HG03175 (cell line): ENCODE measurements around the gene TOP2B.

Experiments
- ATAC-seq: cut with Tn5 transposase; IDR thresholded peaks from one replicate; pipeline ENCODE4 v1.9.1; 2021; ENCODE audit warnings: mild to moderate bottlenecking, moderate library complexity; ENCODE audit not compliant: unreplicated experiment

The TOP2B gene

DNA sequence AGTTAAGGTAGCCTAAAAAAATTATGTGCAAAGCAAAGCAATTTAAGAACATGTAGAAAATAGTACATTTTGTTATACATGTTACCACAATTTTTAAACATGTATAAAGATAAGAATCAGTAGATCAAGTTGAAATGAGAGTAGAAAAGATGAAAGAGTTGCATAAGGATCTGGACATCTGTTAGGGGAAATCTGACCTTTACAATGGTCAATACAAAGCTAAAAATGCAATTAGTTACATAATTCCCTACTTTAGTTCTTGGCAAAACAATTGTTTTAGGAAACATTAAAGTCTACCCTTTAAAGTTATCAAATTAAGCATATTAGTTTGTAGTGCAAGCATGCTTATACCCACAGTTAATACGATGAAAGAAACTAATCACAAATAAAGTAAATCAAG lies 32.7 kb downstream of the TOP2B start:
- no peak for ATAC-seq

DNA sequence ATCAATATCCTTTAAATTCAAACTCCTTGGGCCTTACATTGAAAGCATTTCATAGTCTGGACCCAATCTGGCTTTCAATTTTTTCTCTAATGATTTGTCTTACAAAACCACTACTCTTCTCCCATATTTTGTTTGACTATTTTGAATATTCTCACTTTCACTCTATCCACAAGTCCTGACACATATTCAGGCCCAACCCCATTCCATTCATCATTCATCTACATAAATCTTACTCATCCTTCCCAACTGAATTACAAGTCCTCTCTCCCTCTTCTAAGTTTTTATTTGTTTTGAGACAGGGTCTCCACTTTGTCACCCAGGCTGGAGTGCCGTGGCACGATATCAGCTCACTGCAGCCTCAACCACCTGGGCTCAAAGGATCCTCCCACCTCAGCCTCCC lies 43.6 kb downstream of the TOP2B start:
- ATAC-seq = no peak

DNA sequence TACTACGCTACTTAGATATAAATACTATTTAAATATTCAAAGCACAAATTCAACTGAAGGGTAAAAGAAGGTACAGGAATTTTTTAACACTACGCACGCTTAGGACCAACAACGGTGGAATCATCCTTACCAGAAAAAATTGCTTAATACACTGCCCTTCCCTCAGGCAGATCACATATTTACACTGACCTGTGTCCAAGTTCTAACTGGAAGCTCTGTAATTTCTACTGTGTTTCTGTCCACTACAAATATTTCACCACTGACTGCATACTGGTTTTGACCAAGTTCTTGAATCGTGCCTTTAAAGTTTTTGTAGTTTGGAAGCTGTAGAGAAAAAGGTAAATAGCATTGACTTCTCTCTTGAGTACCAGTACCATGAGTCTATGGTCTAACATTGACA lies 44.2 kb downstream of the TOP2B start:
- ATAC-seq = no peak

DNA sequence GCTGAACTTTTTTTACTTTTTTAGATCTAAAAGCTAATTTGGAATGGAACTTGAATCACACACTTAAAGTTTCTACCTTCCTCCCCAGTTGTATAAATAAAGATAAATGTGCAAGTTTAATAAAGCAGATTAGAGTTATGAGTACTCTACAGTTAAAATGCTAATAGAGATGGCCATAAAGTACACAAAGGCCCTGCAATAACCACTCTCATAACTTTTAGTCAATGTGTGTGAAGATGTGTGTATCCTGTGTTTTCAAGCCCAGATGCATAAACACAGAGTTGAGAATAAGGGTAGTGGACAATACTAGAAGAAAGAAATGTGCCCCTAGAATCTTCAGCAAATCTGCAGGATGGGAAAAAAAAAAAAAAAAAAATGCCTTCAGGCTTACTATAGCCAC lies 45.3 kb downstream of the TOP2B start:
- no peak for ATAC-seq

DNA sequence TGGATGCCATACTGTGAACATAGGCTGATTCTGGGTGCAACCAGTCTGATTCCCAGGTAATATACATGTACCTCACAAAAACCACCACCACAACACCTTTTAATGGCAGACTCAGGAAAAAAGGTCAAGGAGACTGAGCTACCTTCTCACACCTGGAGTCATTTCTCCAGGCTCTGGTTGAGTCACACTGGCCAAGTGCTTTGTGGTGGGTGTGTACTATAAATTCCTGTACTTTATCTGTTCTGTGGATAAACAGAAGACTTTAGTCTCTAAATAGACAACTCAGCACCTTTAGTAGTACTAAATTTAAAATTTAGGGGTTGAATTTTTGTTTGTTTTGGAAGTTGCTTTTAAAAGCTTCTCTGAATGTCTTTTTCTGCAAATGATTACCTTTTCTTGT lies 46.7 kb downstream of the TOP2B start:
- ATAC-seq = no peak

DNA sequence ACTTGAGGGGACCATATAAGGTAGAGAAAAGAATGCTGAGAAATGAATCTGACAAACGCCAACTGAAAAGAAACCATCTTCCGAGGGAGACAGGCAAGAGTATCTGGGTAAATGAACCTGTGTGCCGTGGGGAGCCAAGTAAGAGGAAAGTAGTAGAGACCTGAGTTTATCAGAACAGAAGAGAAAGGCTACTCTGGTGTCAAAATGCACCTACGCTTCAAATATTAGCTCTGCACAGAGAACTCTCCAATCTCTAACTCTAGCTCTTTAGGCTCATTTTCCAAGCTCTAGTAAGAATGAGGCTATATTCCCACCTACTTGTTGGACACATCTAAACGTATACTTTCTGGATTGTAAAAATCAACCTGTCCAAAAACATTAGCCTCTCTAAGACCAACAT lies 53.5 kb downstream of the TOP2B start:
- ATAC-seq = no peak

DNA sequence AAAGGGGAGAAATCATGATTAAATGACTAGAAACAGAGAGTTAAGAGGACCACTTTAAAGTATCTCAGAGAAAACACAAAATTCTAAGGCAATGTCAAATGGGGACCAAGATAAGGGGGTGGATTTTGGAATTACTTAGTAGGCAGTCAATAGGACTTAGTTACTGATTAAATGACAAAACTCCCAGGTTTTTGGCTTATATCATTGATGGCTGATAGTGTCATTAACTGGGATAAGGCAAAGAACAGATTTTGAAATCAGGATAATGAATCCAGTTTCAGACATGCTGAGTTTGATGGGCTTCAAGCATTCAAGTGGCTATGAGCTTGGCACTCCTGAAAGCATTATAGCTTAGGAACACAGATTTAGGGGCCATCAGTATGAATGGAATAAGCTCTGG lies 53.9 kb downstream of the TOP2B start:
- ATAC-seq = no peak

DNA sequence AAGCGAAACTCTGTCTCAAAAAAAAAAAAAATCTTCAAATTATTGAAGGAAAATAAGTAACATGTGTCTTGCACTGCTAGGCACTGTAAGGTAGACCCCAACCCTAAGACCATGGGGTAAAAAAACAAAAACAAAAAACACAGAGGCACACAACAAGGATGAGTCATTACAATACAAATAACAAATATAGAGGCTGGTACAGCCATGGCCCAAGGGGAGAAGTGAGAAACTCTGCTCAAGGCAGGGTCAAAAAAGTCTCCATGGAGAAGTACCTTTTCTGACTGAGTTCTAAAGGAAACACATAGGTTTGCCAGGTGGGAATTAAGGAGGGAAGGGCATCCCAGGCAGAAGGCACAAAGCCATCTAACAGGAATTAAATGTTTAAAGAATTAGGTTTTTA lies 54.5 kb downstream of the TOP2B start:
- ATAC-seq = no peak

DNA sequence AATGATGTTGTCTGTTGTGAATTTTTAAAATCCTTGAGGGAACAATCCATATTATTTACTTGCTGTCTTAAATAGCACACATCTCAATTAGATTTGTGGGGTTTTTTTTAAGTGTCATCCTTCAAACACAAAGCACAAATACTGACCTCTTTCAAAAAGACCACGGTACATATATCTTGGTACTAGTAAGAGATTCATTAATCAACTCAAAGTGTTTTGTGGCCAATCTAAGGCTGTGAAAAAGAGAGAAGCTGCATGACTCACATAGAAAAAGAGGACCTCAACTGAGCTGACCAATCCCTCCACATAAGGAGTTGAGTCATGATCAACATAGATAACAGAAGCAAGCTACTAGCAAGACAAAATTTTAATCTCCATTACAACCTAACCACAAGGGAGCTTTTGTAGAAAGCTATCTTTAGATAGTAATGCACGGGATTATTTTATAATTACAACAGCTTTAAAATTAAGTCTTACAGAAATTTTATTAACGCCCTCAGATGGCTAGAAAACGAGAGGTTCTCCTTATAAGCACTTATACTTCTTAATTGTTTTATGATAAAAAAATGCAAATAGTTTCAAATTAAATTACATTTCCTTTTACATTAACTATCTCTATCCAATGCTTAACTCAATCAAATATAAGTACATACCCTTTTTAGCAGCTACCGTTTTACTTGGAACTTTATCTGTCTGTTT lies 60.5 kb downstream of the TOP2B start:
- ATAC-seq = no peak

DNA sequence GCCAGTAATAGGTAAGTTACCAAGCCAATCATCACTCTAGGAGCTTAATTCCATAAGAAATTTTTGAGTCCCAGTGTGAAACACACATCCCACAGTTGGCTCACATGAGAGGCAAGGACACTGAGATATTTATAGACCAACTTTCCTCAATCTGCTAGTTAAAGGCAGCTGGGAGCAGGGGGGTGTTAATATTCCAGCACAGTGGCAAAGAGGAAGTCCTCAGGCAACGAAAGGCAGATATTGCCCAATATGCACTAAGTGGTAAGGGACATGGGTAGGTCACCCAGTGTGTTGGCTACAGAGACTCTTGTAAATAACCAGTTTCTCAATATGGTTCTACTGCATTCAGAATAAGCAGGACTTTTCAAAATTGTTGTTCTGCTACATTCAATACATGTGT lies 61.0 kb downstream of the TOP2B start:
- ATAC-seq = no peak

DNA sequence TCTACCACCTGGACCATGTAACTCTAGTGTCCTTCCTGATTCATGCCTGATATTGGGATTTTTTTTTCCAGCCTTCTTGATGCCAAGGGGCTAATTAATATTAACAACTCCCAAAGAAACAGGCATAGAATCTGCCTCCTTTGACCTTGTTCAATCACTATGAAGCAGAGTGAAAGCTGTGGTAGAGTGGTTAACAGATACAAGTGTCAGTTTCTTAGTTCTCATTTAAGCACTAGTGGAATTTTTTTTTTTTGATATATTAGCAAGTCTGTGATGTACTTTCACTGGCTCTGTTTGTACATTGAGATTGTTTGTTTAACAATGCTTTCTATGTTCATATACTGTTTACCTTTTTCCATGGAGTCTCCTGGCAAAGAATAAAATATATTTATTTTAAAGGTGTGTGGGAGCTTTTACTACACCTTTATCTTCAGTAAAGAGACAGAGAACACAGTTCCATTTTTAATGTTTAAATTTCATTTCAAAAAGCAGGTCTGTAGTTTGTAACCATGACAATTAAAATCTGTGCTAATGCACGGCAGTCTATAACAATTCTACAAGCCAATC lies 67.1 kb downstream of the TOP2B start:
- ATAC-seq = no peak

DNA sequence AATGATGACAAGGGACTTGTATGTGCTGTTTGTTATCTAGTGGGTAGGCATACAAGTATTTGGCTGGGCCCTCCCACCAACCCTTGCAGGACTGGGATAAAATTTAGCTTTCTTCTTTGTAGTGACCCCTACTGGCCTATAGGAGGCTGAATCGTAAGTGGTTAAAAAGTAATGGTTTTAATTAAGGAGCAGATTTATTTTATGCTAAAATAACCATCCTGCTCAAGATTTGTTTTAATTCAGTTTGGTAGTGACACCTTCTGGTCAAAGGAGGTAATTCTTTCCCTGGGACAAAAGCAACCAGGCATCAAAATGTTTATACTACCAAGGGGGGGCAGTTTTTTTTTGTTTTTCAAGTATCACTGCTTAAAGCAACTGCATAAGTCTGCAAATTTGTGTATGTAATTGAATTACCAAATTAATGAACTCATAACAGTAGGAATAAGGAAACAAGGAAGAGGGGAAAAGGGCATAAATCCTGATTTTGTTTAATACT lies 70.7 kb downstream of the TOP2B start:
- peak; percentile 69 for ATAC-seq

DNA sequence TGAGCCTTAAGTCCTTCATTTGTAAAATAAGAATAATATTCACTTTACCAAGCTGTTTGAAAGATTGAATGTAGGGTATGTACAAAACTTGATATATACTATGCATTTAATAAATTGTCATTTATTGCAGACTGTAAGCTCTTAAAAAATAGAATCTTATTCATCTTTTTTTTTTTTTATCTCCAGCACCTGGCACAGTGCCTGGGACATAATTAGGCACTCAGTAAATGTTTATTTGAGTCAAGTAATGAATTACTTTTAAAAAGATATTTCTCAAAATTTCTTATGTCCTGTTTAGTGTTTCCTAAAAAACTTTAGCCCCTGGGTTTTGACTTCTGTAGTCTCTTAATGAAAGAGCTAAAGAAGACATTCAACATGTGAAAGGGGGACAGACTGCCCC lies 71.7 kb downstream of the TOP2B start:
- no peak for ATAC-seq

DNA sequence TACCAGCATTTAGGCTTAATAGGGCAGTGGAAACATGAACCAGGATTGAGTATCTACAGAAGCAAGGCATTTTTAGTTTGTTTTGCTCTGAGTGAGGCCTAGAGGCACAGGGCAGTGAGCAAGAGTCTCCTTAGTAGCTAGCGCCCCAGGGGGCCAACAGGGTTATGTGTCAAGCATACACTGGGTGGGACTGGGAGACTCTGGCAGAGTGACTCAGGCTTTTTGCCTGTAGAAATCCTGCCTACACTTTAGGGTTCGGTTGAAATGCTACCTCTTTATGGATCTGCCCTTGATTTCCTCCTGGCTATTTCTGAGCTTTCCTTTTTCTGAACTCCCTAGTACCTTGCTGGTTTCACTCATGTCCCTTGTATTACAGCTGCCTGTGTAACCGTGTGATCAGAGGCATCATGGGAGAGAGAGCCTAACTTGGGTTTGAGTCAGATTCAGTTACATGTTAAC lies 72.2 kb downstream of the TOP2B start:
- ATAC-seq = no peak

DNA sequence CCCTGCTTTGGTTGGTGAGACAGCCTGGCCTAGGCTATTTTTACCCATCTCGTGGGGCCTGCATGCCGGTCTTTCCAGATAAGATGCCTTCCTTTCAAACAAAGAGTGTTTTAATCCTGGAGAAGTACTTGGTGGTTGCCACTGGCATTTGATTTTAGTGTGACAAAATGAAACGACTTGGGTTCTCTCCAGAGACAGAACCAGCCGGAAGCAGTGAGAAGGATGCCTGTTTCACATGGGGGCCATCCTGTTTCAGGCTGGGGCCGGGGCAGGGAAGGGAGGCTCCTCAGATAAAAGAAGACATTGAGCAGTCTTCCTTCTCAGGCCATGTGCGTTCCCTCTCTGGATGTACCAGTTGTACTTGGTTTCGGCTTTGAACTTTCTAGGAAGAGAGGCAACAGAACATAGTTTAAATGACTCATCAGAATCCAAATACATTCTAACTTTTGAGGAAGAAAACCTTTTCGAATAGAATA lies 74.9 kb downstream of the TOP2B start:
- ATAC-seq = no peak

DNA sequence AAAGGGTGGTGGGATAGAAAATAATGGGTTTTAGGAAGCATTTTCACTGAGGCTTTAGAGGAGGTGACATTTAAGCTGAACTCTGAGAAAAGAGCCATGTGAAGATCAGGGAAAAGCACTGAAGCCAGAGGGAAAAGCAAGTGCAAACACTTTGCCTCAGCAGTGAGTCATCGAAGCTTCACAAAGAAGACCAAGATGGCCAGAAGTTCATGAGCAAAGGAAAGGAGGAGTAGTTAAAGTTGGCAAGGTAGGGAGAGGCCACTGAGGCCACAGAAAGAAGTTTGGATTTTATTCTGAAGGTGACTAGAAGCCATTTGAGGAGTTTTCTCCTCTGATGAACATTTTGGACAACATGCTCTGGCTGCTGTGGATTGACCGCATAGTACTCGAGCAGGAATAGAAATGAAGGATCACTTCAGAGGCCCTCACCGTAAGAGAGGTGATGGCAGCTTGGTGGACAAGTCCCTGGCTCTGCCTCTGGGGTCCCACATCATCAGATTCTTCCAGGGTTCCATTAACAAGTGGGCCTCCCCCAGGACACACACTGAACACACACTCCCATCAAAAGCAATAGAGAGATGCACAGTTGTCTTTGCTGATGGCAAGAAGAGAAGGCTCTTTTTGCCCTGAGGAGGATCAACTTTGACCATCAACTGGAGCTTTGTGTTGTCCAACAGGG lies 75.5 kb downstream of the TOP2B start:
- ATAC-seq = no peak

DNA sequence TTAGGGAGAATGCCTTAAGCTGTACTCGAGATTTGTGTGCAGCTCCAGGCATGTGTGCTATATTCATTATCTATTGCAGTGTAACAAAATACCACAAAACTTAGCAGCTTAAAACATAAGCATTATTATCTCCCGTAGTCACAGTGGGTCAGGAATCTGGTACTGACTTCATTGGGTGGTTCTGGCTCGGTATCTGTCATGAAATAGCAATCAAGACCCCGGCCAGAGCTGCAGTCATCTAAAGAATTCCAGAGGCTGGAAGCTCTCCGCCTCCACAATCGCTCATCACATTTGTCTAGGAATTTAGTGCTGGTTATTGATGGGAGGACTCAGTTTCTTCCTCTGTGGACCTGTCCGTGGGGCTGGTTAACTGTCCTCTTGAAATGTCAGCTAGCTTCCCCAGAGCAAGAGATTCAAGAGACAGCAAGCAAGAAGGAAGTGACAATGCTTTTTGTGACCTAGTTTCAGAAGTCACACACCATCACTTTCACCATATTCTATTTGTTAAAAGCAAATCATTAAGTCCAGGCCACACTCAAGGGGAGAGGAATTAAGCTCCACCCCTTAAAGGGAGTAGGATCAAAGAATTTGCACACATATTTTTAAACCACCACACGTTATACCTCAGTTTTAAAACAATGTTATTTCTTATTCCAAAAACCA lies 76.1 kb downstream of the TOP2B start:
- ATAC-seq = peak; percentile 50

DNA sequence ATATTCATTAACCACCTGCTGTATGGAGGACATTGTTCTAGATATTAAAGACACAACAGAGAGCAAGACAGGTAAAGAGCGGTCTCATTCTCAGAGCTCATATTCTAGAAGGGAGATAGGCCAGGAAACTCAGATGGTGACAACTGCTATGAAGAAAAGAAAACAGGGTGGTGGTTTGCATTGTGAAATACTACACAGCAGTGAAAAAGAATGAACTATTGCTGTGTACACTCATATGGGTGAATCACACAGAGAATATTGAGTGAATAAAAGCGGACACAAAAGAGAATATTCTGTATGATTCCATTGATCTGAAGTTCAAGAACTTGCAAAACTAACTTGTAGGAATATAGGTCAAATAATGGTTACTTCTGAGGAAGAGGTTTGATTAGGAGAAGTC lies 76.7 kb downstream of the TOP2B start:
- no peak for ATAC-seq

DNA sequence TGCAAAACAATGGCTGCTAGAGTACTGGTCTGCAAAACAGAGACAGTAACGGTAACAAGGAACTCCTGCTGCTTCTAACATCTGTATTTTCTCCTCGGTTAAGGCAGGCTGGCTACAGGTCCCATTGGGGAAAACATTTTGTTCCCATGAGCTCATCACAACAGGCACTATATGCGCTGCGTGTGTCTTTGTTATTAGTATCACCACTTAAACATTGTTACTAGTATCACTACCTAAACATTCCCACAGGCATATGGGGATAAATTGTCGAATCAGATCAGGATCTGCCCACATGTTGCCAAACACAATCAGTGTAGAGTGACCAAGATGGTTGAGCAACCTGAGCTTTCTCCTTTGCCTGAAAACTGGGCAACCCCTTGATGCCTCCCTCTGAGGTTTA lies 77.2 kb downstream of the TOP2B start:
- no peak for ATAC-seq

DNA sequence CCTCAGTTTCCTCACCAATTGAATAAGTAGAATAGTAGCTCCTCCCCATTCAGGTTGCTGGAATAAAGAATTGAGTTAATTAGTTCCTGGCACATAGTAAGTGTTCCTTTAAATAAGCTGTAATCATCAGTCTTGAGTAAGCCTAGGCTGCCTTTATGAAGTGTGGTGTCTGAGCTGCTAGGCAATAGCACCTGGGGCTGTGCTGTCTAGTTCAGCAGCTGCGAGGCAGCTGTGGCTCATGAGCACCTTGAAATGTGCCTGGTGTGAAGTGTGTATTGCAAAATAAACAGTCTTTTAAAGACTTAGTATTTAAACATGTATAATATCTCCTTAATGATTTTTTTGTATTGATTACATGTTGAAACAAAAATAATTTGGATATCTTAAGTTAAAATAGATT lies 77.6 kb downstream of the TOP2B start:
- ATAC-seq = no peak

DNA sequence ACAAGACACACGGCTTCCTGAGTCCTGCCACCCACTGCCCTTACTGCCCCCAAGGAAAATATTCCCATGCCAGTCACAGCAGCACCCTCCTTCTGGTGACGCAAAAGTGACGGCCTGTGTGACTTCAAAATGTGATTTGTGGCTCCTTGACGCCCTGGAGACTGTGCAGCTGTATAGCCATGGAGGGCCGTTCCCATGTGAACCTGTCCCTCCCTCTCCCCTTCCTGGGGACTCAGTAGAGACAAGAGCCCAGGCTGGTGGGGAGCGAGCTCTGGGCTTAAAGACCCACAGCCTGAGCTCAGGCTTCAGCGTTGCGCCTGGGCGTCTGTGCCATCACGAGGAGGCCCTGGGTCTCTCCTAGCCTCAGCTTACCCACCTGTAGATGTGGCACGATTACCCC lies 78.2 kb downstream of the TOP2B start:
- ATAC-seq = no peak

DNA sequence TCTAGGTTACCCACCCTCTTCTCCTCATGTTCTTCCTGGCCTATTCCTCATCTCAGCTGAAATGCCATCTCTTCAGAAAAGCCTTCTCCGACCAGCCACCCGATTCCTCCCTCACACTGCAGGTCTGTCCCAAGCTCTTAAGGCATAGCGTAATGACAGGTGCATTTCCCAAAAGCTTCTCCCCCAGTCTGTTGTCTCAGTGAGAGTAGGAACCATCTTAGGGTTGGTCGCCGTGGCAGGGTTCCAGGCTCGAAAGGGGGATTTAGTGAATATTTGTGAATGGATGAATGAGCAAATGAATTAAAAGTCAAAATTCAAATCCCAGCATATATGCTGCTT lies 78.6 kb downstream of the TOP2B start:
- ATAC-seq = no peak
